ENCODE data around the gene RRP7A.

GRCh38 chr22:42473484-42474193 lies 46.0 kb downstream of the RRP7A start:
- TF ChIP-seq, protein P1, sequence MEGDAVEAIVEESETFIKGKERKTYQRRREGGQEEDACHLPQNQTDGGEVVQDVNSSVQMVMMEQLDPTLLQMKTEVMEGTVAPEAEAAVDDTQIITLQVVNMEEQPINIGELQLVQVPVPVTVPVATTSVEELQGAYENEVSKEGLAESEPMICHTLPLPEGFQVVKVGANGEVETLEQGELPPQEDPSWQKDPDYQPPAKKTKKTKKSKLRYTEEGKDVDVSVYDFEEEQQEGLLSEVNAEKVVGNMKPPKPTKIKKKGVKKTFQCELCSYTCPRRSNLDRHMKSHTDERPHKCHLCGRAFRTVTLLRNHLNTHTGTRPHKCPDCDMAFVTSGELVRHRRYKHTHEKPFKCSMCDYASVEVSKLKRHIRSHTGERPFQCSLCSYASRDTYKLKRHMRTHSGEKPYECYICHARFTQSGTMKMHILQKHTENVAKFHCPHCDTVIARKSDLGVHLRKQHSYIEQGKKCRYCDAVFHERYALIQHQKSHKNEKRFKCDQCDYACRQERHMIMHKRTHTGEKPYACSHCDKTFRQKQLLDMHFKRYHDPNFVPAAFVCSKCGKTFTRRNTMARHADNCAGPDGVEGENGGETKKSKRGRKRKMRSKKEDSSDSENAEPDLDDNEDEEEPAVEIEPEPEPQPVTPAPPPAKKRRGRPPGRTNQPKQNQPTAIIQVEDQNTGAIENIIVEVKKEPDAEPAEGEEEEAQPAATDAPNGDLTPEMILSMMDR (IDR thresholded peaks at IDR 0.05) = peak; percentile 28 to 78 (median 62)
- TF ChIP-seq POLR2A (IDR thresholded peaks at IDR 0.05) = no peak

All from esophagus squamous epithelium (tissue), 4 donors.